Activated CD4-positive, alpha-beta T cell treated with anti-CD3 and anti-CD28 coated beads, Interleukin-2, amount 10 ng/mL, durations not matched to agents 7 days and 5 days (primary cell): ENCODE measurements around the gene HOXA3. TPM values are rescaled to one million over a fixed set of nuclear protein-coding genes. Genes with fewer than 3 reads are reported as not detected.

Experiments used
- CTCF ChIA-PET: fragments of 350-600 bp; sonication (Branson Sonifier 250); formaldehyde crosslinking; loops from one replicate; lab custom pipeline; 2021; ENCODE audit warnings: antibody characterized with exemption; lab: Charles Lee
- POLR2A ChIA-PET: fragments of 350-600 bp; sonication (Branson Sonifier 250); formaldehyde crosslinking; loops from one replicate; lab custom pipeline; 2021; ENCODE audit warnings: antibody characterized with exemption; lab: Charles Lee
- DNase-seq: peaks from one replicate; pipeline ENCODE4 v3.0.0-alpha.2; 2020
- H3K27ac Mint-ChIP-seq: one replicate; pipeline ENCODE4 v1.8.0; 2021; ENCODE audit warnings: mild to moderate bottlenecking, moderate library complexity, mixed read lengths
- H3K27me3 Mint-ChIP-seq: one replicate; pipeline ENCODE4 v1.8.0; 2021; ENCODE audit warnings: mixed read lengths
- H3K36me3 Mint-ChIP-seq: one replicate; pipeline ENCODE4 v1.8.0; 2021; ENCODE audit warnings: low read depth, mixed read lengths
- H3K4me1 Mint-ChIP-seq: one replicate; pipeline ENCODE4 v1.8.0; 2021; ENCODE audit warnings: mixed read lengths
- H3K4me3 Mint-ChIP-seq: one replicate; pipeline ENCODE4 v1.8.0; 2021; ENCODE audit warnings: mild to moderate bottlenecking, moderate library complexity, mixed read lengths
- H3K9me3 Mint-ChIP-seq: one replicate; pipeline ENCODE4 v1.8.0; 2021; ENCODE audit warnings: mixed read lengths
- total RNA-seq, 2 experiments: library from RNA; stranded (reverse); gene quantifications; one replicate each; pipeline ENCODE4 v1.2.3, GENCODE V29; 2021

Gene HOXA3
- total RNA-seq, 2 experiments from 2014 or later, result not detected

DNA sequence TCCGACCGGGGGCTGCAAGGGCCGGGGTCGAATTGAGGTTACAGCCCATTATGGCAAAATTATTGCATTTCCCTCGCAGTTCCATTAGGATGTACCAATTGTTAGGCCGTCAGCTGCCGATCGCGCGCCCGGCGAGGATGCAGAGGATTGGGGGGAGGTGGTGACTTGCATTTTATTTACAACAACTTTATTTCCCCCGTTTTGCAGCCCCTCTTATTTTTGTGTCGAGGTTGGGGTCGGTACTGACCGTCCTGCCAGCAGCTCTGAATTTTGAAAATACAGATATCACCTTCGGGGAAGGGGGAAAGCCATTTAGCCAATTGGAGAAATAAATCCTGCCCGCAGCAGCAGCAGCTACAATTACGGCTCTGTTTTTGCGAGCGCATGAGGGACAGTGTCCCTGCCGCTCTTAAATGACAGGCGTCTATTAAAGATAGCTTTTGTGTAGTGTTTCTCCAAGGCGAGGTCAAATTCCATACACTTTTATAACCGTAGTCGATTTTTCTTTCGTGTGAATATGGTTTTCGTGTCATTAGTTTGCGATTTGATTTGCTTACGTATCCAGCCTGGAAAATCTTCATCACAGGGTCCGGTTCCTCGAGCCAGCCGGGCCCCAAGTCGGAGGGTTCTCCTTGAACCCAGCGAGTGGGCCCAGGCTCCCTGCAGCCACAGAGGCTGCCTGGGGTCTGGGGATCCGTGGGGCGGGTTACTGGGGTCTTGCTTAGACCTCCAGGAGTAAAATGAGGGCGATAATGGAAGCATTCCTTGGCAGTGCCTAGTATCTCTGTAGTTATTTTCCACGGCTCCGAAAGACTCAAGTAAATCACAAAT is 8.2 kb downstream of the HOXA3 start:
- no peak for DNase-seq
- ChIA-PET POLR2A (no interaction called here), CTCF (interaction anchor here (2.1 kb wide), 1 partner anchor 13 kb away, joined by 5 read pairs; no protein-coding TSS in a partner anchor)
- Mint-ChIP-seq H3K9me3 (no peaks in the 10 kb centered on the region), H3K4me1 (peaks cover 6% of the 10 kb centered on the region), H3K27me3 (peaks cover 35% of the 10 kb centered on the region), H3K27ac (no peak overlapping the region), H3K36me3 (no peaks in the 10 kb centered on the region), H3K4me3 (no peak overlapping the region)

DNA sequence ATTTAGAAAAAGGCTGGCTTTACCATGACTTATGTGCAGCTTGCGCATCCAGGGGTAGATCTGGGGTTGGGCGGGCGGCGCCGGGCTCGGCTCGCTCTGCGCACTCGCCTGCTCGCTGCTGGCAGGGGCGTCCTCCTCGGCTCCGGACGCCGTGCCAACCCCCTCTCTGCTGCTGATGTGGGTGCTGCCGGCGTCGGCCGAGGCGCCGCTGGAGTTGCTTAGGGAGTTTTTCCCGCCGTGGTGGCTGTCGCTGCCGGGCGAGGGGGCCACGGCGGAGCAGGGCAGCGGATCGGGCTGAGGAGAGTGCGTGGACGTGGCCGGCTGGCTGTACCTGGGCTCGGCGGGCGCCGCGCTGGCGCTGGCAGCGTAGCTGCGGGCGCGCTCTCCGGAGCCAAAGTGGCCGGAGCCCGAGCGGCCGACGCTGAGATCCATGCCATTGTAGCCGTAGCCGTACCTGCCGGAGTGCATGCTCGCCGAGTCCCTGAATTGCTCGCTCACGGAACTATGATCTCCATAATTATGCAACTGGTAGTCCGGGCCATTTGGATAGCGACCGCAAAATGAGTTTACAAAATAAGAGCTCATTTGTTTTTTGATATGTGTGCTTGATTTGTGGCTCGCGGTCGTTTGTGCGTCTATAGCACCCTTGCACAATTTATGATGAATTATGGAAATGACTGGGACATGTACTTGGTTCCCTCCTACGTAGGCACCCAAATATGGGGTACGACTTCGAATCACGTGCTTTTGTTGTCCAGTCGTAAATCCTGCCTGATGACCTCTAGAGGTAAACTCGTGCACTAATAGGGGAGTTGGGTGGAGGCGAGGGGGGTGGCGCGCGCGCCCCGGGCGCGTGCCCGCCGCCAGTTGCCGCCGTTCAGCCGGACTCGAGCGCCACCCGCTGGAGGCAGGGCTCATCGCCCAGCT is 9.1 kb downstream of the HOXA3 start, which contains the start of gene HOXA5:
Gene HOXA5 (minus strand): TSS at position 659 of the 927 bp plus-strand sequence. CDS start 74 bp downstream, at position 585.
- POLR2A ChIA-PET, result no interaction called here
- no peak within 1 kb of the TSS for H3K4me3 Mint-ChIP-seq
- peaks cover 3% of the 10 kb centered on the region for H3K4me1 Mint-ChIP-seq
- no peaks in the 10 kb centered on the region for H3K9me3 Mint-ChIP-seq
- H3K36me3 Mint-ChIP-seq, result no peaks in the 10 kb centered on the region
- peaks cover 33% of the 10 kb centered on the region for H3K27me3 Mint-ChIP-seq
- H3K27ac Mint-ChIP-seq, result peak within 1 kb of the TSS; percentile 54
- CTCF ChIA-PET, result no interaction called here
- no peak for DNase-seq

DNA sequence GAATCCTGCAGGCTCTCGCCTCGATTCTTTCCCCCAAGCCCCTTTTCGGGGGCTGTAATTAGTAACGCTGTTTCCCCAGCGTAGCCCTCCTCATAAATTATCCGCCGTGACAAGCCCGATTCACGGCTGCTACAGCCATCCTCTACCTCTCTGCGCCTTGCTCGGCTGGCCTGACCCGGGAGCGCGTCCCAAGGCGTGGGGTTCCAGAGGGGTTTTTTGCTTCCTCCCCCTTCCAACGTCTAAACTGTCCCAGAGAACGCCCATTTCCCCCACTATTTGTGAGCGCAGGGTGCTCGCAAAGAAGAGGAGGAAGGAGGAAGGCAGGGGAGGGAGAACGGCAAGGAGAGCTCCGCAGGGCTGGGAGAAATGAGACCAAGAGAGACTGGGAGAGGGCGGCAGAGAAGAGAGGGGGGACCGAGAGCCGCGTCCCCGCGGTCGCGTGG is 9.8 kb downstream of the HOXA3 start:
- no peaks in the 10 kb centered on the region for H3K4me1 Mint-ChIP-seq
- no peaks in the 10 kb centered on the region for H3K9me3 Mint-ChIP-seq
- DNase-seq, result no peak
- no peaks in the 10 kb centered on the region for H3K36me3 Mint-ChIP-seq
- H3K27ac Mint-ChIP-seq, result peak overlapping the region; percentile 54
- ChIA-PET CTCF (no interaction called here), POLR2A (no interaction called here)
- peaks cover 32% of the 10 kb centered on the region for H3K27me3 Mint-ChIP-seq
- H3K4me3 Mint-ChIP-seq, result no peak overlapping the region

DNA sequence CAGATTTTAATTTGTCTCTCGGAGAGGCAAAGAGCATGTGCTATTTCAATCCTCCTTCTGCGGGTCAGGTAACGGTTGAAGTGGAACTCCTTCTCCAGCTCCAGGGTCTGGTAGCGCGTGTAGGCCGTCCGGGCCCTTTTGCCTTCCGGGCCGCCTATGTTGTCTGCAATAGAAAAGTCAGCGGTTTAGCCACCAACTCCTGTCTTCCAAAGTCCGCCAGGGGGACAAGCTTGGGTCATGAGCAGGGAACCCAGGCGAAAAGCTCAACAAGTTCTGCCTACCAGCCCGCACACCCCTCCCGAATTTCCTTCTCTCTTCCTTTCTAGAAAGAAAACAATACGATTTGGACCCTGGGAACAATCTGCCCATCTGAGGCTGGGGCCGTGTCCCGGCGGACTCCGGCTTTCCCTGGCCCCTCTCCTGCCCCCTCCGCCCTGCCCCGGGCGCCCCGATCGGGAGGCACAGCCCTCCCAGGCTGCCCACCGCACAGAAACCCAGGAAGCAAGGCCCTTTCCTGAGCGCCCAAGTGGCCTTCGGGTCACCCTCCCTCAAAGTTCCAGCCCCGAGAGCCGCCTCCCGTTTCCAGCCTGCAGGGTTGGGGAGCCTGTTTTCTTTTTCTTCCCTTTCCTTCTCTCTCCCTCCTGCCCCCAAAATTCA is 10.3 kb downstream of the HOXA3 start:
- Mint-ChIP-seq H3K4me1 (no peaks in the 10 kb centered on the region), H3K36me3 (no peaks in the 10 kb centered on the region), H3K27me3 (peaks cover 32% of the 10 kb centered on the region), H3K9me3 (no peaks in the 10 kb centered on the region), H3K27ac (no peak overlapping the region), H3K4me3 (no peak overlapping the region)
- POLR2A ChIA-PET, result no interaction called here
- CTCF ChIA-PET, result no interaction called here
- no peak for DNase-seq

DNA sequence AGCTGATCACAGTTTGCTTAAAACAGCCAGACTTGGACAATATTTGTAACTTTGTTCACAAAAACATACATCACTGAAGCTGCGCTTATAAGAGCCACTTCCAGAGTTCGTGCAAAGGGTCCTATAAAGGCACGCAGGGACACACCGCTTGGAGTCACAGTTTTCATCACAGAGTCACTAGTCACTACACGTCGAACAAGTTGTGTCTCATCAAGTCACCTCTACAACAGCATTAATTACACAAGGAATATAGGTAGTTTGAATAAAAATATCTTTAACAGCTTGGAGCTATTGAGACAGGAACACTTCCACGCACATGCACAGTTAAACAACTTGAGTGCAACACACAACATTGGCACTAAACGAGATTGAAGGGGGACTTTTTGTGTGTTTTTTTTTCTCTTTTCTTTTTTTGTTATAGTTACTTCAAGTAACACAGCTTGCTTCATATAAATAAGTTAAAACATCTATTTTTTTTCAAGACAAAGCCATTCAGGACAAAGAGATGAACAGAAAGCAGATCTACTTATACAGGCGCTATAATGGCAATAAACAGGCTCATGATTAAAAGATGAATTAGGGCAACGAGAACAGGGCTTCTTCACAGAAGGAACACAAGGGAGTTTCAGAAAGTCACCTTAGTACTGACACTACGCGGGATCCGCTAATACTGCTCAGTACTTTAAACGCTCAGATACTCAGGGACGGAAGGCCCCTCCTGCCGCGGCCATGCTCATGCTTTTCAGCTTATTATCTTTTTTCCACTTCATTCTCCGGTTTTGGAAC is 11.1 kb downstream of the HOXA3 start:
- H3K4me3 Mint-ChIP-seq, result no peak overlapping the region
- no peaks in the 10 kb centered on the region for H3K9me3 Mint-ChIP-seq
- no peaks in the 10 kb centered on the region for H3K4me1 Mint-ChIP-seq
- peaks cover 32% of the 10 kb centered on the region for H3K27me3 Mint-ChIP-seq
- ChIA-PET POLR2A (no interaction called here), CTCF (interaction anchor here (0.7 to 1.2 kb wide), 2 partner anchors 9 to 41 kb away, joined by 4 to 6 read pairs; no protein-coding TSS in a partner anchor)
- H3K36me3 Mint-ChIP-seq, result no peaks in the 10 kb centered on the region
- no peak for DNase-seq
- no peak overlapping the region for H3K27ac Mint-ChIP-seq

DNA sequence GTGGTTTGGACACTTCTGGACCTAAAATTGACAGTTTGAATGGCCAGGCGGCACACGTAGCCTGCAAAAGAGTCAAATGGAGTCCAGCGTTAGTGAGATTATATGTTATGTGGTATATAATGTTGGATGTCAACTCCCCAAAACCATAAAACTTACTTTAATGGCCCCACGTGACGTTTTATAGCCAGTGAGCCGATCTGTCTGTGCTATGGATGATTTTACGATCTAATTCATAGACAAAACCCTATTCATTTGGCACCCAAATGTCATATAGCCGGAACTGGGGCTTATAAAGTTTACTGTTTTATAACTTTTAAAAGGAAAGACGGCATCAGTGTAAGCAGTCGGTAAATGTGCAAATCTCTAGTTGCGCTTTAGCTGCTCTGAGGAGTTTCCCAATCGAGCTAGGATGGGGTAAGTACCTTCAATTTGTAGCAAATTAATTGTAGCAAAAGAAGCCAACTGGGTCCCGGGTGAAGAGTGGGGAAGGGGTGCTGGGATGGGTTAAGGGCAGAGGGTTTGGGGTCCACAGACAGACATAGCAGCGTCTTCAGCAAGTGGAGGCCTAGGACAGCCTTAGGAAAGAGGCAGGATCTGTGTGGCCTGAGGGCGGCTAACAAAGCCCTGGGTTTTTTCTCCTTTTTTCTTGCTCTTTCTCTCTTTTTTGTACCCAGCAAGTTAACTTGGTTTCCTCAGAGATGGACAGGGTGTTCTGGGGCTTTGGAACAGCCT is 12.1 kb downstream of the HOXA3 start:
- ChIA-PET CTCF (interaction anchor here (1.2 kb wide), 1 partner anchor 10 kb away, joined by 6 read pairs; no protein-coding TSS in a partner anchor), POLR2A (no interaction called here)
- Mint-ChIP-seq H3K4me3 (no peak overlapping the region), H3K27ac (no peak overlapping the region), H3K36me3 (no peaks in the 10 kb centered on the region), H3K4me1 (peaks cover 6% of the 10 kb centered on the region), H3K9me3 (no peaks in the 10 kb centered on the region), H3K27me3 (peaks cover 38% of the 10 kb centered on the region)
- DNase-seq, result no peak

DNA sequence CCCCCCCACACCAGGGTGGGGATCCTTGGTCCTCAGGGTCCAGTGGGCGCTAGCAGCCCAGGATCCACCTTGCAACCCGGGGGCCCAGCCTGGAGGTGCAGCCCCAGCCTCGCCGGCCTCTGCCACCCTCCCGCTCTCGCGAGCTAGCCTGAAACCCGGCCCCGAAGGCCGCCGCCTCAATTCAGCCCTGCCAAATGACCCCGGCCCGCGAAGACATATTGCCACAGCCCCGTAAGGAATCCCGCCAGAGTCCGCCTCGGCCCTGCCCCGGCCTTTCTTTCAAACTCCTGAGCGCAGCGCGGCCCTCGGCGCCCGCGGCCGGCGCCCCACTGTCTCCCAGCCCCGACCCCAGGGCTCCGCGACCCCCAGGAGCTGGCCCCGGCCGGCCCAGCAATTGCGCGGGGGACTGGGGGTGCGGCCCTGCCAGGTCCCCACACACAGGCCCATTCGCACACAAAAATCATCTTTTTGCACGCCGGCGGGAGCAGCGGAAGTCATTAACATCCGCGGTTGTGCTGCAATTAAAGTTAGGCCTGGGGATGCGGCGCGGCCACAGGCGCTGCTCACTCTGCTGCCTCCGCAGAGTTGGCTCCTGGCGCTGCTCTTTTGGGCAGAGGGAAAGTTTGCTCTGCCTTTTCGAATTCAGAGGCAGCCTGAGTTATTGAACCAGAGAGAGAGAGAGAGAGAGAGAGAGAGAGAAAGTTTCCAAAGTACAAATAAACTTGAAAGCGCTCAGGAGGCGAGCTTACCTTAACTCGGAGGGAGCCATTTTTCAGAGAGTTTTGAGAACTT is 12.9 kb downstream of the HOXA3 start:
- peaks cover 13% of the 10 kb centered on the region for H3K4me1 Mint-ChIP-seq
- POLR2A ChIA-PET, result no interaction called here
- DNase-seq, result no peak
- H3K36me3 Mint-ChIP-seq, result no peaks in the 10 kb centered on the region
- CTCF ChIA-PET, result interaction anchor here (1.2 kb wide), 1 partner anchor 11 kb away, joined by 6 read pairs; no protein-coding TSS in a partner anchor
- H3K4me3 Mint-ChIP-seq, result no peak overlapping the region
- no peak overlapping the region for H3K27ac Mint-ChIP-seq
- H3K27me3 Mint-ChIP-seq, result peaks cover 46% of the 10 kb centered on the region
- no peaks in the 10 kb centered on the region for H3K9me3 Mint-ChIP-seq

DNA sequence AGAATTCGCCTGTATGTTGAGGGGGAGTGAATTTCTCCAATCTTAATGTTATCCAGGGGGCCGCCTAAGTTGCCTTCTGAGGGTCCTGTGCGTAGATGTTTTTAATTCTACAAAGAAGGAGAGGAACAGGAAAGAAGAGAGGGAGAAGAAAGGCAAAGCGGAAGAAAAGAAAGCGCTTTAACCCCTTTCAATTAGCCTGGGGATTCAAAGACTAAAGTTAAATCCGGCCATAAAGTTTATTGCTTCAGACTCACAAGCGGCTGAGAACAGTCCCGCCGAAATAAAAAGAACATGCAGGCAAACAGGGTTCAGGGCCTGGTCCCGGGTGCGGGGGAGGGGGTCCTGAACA is 13.4 kb downstream of the HOXA3 start:
- peaks cover 19% of the 10 kb centered on the region for H3K4me1 Mint-ChIP-seq
- H3K27me3 Mint-ChIP-seq, result peaks cover 52% of the 10 kb centered on the region
- ChIA-PET POLR2A (no interaction called here), CTCF (no interaction called here)
- no peaks in the 10 kb centered on the region for H3K9me3 Mint-ChIP-seq
- H3K4me3 Mint-ChIP-seq, result no peak overlapping the region
- no peaks in the 10 kb centered on the region for H3K36me3 Mint-ChIP-seq
- DNase-seq, result no peak
- H3K27ac Mint-ChIP-seq, result no peak overlapping the region

DNA sequence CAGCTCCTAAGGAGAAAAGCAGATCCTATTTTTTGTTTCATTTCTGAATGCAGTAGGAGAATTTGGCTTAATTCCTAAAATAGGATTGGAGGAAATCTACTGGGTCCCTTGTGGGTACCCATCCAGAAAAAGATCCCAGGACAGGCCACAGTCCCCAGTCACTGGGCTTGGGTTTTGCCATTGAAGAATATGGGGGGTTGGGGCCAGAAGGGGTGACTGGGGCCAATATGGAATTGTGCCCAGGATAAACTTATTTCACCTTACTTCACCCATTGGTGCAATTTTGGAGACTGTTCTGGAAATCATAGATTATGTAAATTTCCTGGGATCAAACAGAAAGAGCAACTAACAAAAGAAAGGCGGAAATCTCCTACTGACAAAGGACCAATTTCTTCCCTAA is 13.9 kb downstream of the HOXA3 start:
- ChIA-PET CTCF (no interaction called here), POLR2A (no interaction called here)
- Mint-ChIP-seq H3K27me3 (peaks cover 57% of the 10 kb centered on the region), H3K36me3 (no peaks in the 10 kb centered on the region), H3K4me3 (no peak overlapping the region), H3K27ac (no peak overlapping the region), H3K9me3 (no peaks in the 10 kb centered on the region), H3K4me1 (peaks cover 21% of the 10 kb centered on the region)
- DNase-seq, result no peak

DNA sequence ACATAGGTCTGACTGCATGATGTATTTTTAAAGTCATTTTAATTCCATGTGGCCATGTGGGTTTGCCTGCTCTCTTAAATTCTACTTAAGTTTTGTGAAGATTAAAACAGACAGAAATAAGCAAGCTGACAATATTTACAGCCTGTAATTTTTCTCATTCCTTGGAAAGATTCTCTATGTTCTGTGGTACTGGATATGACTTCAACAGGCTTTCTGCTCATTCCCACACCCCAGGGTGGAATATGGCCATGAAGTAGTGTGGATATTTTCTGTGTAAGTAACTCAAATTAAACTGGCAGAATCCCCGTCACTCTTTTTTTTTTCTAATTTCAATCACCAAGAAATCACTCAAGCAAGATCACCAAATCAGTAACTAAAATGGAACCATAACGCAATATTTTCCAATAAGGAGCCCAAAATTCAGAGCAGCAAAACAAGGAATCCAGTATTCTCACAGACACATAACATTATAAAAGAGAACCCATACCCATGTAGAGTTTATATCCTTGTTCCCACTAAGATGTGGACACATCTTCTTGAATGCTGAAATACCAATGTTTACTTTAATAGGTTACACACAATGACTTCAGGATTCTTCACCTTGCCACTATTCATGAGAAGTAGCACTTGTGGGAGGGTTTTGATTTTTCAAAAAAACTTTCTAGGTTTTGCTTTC is 14.6 kb downstream of the HOXA3 start:
- H3K4me3 Mint-ChIP-seq, result no peak overlapping the region
- H3K9me3 Mint-ChIP-seq, result no peaks in the 10 kb centered on the region
- H3K4me1 Mint-ChIP-seq, result peaks cover 21% of the 10 kb centered on the region
- ChIA-PET CTCF (no interaction called here), POLR2A (no interaction called here)
- no peak overlapping the region for H3K27ac Mint-ChIP-seq
- DNase-seq, result no peak
- H3K27me3 Mint-ChIP-seq, result peaks cover 61% of the 10 kb centered on the region
- no peaks in the 10 kb centered on the region for H3K36me3 Mint-ChIP-seq
